GM06990 (cell line): Measurements from ENCODE around the gene CAMK1D.

Source experiments
- DNase-seq: peaks from one replicate; pipeline ENCODE4 v3.0.0-alpha.2; 2011; ENCODE audit not compliant: insufficient read length; ENCODE audit errors: extremely low read depth
- H3K27me3 ChIP-seq: replicated peaks from 2 replicates; pipeline ENCODE4 v1.6.0; 2011; ENCODE audit warnings: low read length; ENCODE audit not compliant: control insufficient read depth, insufficient read depth
- H3K36me3 ChIP-seq: 2 replicates; pipeline ENCODE4 v1.5.1; 2011; ENCODE audit warnings: low read length; ENCODE audit not compliant: control insufficient read depth, insufficient read depth
- H3K4me3 ChIP-seq: replicated peaks from 2 replicates; pipeline ENCODE4 v1.5.1; 2011; ENCODE audit warnings: low read depth, mild to moderate bottlenecking, control low read depth, low read length
- TF ChIP-seq, protein P1 (sequence below): IDR thresholded peaks from 2 replicates; pipeline ENCODE4 v1.5.1; 2011; ENCODE audit warnings: low read length, control low read depth, mild to moderate bottlenecking, inconsistent platforms; ENCODE audit not compliant: insufficient read depth, poor library complexity, severe bottlenecking

CAMK1D gene

DNA sequence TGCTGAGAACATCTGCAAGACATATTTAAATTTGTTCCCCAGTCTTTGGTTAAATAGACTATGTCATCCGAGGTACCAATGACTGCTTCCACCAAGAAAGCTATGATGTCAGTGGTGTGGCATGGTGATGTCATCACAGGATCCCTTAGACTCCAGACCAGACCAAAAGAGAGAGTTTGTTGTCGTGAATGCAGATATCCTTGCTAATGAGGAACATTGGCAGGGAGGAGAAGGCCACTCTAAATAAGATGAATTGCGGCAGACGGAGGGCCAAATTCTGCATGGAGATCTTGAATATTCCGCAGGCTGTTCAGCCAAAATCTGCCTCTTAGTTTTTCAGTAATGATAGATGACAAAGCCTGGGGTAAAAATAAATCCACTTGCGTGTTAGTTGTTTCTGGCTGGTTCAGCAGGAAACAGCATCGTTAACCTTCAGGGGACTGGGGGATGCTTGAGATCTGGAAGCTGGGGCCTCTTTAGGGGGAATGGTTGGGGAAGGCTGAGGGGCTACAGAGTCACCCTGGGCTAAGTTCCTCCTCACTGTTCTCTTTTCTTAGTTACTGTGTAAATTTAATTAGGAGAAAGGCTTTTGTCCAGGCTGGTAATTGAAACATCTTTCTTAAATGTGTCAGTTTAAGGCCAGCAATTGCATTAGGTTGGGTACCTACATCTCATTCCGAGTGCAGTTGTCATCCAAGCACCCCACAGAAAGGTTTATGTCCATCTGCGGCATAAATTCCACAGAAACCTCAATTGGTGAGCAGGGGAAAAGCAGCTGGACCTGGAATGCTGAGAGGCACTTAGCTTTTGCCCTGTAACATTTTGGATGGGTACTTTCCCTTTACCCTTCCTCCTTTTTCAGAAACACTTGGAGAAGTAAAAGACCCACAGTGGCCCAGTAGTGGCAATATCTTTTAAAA is 11.6 kb upstream of the CAMK1D start:
- Histone ChIP-seq H3K4me3 (no peak overlapping the region), H3K36me3 (no peaks in the 10 kb centered on the region), H3K27me3 (no peaks in the 10 kb centered on the region)
- TF ChIP-seq, protein P1, sequence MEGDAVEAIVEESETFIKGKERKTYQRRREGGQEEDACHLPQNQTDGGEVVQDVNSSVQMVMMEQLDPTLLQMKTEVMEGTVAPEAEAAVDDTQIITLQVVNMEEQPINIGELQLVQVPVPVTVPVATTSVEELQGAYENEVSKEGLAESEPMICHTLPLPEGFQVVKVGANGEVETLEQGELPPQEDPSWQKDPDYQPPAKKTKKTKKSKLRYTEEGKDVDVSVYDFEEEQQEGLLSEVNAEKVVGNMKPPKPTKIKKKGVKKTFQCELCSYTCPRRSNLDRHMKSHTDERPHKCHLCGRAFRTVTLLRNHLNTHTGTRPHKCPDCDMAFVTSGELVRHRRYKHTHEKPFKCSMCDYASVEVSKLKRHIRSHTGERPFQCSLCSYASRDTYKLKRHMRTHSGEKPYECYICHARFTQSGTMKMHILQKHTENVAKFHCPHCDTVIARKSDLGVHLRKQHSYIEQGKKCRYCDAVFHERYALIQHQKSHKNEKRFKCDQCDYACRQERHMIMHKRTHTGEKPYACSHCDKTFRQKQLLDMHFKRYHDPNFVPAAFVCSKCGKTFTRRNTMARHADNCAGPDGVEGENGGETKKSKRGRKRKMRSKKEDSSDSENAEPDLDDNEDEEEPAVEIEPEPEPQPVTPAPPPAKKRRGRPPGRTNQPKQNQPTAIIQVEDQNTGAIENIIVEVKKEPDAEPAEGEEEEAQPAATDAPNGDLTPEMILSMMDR = no peak
- DNase-seq = no peak

DNA sequence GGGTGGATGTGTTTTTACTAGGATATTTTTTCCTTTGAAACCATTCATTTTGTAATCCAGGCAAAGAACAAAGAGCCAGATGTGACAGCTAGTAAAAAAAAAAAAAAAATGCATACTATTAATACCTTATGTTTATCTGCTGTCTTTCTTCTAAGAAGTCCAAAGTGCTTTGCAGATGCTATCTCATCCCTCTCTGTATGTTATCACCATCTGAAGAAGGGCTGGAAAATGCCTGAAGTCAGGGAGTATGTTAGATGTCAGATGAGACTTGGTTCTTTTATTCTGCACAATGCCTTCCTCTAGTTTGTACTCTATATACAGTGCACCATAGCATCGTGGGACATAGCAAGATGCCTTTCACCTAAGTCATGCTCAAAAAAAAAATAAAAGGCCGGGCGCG is 10.4 kb upstream of the CAMK1D start:
- no peaks in the 10 kb centered on the region for H3K27me3 ChIP-seq
- TF ChIP-seq, protein P1 = no peak
- DNase-seq = no peak

DNA sequence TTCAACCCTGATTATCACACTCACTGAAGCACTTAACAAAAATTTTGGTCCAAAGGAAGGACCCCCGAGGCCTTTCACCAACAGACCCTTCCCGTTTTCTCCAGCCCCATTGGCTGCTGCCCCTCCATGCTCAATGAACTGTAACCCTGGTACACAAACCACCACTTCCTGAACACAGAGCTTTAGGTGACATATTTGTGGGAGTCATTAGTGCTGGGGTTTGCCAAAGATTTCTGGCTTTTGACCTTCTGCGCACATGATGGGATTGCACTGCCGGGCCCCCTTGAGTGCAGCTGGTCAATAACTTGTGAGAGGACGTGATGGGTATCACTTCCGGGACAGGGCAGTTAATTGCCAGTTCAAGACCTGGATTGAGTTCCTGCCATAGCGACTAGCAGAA is 9.0 kb upstream of the CAMK1D start:
- no peaks in the 10 kb centered on the region for H3K27me3 ChIP-seq
- DNase-seq = no peak
- no peak overlapping the region for H3K4me3 ChIP-seq
- H3K36me3 ChIP-seq = no peaks in the 10 kb centered on the region
- TF ChIP-seq, protein P1 = no peak

More for the DNA sequence above, 10.4 kb upstream of the CAMK1D start:
- Histone ChIP-seq H3K36me3 (no peaks in the 10 kb centered on the region), H3K4me3 (no peak overlapping the region)

DNA sequence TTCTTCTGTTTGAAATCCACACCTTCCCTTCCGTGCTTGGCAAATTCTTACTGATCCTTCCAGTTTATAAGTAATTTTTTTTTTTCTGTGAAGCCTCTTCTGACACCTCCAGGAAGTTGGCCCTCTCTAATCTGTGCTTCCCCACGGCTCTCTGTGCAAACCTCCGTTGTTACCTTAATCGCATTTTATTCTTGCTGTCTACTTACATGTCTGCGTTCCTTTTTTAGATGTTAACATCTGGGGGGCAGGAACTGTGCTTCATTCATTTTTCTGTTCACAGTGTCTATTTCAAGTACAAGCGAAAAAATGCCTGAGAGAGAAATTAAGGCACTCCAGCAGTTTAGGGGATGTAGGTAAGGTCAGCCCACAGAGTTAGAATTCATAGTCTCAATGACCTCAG is 8.4 kb upstream of the CAMK1D start:
- no peak overlapping the region for H3K4me3 ChIP-seq
- TF ChIP-seq, protein P1 = no peak
- no peak for DNase-seq

DNA sequence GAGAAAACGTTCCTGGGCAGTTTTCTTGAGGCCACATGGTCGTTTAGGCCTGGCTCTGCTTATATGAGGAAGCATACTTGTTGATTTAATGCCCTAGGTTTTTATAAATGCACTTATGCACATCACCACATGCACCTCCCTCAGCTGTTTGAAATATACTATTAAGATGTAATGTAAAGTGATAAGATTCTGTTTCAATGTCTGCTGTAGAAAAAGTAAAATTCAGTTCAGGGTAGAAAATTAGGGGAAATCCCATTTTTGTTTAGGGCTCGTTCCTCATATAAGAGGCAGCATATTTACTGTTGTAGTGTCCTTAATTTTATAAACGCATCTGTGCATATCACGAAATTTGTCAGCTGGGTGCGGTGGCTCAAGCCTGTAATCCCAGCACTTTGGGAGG is 7.8 kb upstream of the CAMK1D start:
- TF ChIP-seq, protein P1 = no peak
- no peaks in the 10 kb centered on the region for H3K27me3 ChIP-seq
- H3K36me3 ChIP-seq = no peaks in the 10 kb centered on the region
- no peak for DNase-seq
- no peak overlapping the region for H3K4me3 ChIP-seq

More for the DNA sequence above, 8.4 kb upstream of the CAMK1D start:
- Histone ChIP-seq H3K36me3 (no peaks in the 10 kb centered on the region), H3K27me3 (no peaks in the 10 kb centered on the region)
